Heart right ventricle (tissue), 16 donors: ENCODE measurements around the gene ZNF366. TPM values are rescaled to one million over a fixed set of nuclear protein-coding genes. Genes with fewer than 3 reads are reported as not detected.

ENCODE experiments used
- ATAC-seq, 8 donors: fragments of 200-7000 bp; cut with Tn5 transposase; one replicate each; pipeline ENCODE4 v1.9.1; 2020; ENCODE audit warnings: mild to moderate bottlenecking in 8 of 8, moderate library complexity in 8 of 8, moderate number of reproducible peaks in 1 of 8
- DNase-seq, 2 donors: peaks; one replicate each; pipeline ENCODE4 v3.0.0-alpha.2; 2020
- H3K27ac ChIP-seq, 10 donors: fragments of 200-600 bp; sonication (generic) in 2 of 10; one replicate each; pipeline versions ENCODE4 v1.5.0 to v1.8.0; 2020 to 2022; ENCODE audit warnings: mild to moderate bottlenecking in 3 of 10
- H3K27me3 ChIP-seq, 7 donors: fragments of 200-600 bp; one replicate each; pipeline ENCODE4 v1.8.0; 2021 to 2022; ENCODE audit warnings: mild to moderate bottlenecking in 2 of 7
- H3K36me3 ChIP-seq, 9 donors: fragments of 200-600 bp; sonication (generic) in 1 of 9; one replicate each; pipeline versions ENCODE4 v1.5.0 to v1.8.0; 2020 to 2022; ENCODE audit warnings: mild to moderate bottlenecking in 2 of 9
- H3K4me1 ChIP-seq, 9 donors: fragments of 200-600 bp; sonication (generic) in 1 of 9; one replicate each; pipeline versions ENCODE4 v1.5.0 to v1.8.0; 2020 to 2022; ENCODE audit warnings: mild to moderate bottlenecking in 4 of 9
- H3K4me3 ChIP-seq, 10 donors: fragments of 200-600 bp; sonication (generic) in 2 of 10; one replicate each; pipeline versions ENCODE4 v1.5.0 to v1.8.0; 2020 to 2022; ENCODE audit warnings: mild to moderate bottlenecking in 7 of 10, moderate library complexity in 2 of 10
- H3K9me3 ChIP-seq, 11 donors: fragments of 200-600 bp in 10 of 11; sonication (generic) in 2 of 11; one replicate each; pipeline versions ENCODE4 v1.5.0 to v1.8.0; 2013 to 2022; ENCODE audit warnings: mild to moderate bottlenecking in 2 of 11, control low read depth in 1 of 11, moderate library complexity in 1 of 11
- CTCF ChIP-seq, 9 donors: fragments of 200-600 bp; sonication (generic) in 2 of 9; IDR thresholded peaks; one replicate each; pipeline versions ENCODE4 v1.5.0 to v1.8.0; 2021 to 2022; ENCODE audit warnings: antibody characterized with exemption in 9 of 9, mild to moderate bottlenecking in 5 of 9, moderate library complexity in 1 of 9
- WGBS, 2 donors: extraction: QIAGEN DNeasy Blood & Tissue Kit; methylation state at CpG; one replicate each; pipeline ENCODE4 v1.1.7; 2013; ENCODE audit warnings: inconsistent platforms in 1 of 2; 5-methylcytosine and 5-hydroxymethylcytosine counted together
- intact Hi-C, 10 donors: fragments of 100-400 bp; cut with DNase I; formaldehyde crosslinking; loops; one replicate each; pipeline versions ENCODE4 v1.11.1 to v1.14.2; 2022
- polyA plus RNA-seq, 2 donors: library from polyadenylated mRNA; stranded (reverse); fragments of 200-250 nt; gene quantifications; one replicate each; pipeline ENCODE4 v1.2.3, GENCODE V29; 2013
- total RNA-seq, 10 donors: library from RNA; stranded (reverse); fragmentation: NEBNext Ultra II Directional in 3 of 10; extraction: Animal tissue kit (Norgen Biotek cat#: 25700) in 3 of 10; gene quantifications; one replicate each; pipeline versions ENCODE4 v1.2.1 to v1.2.4, GENCODE V29; 2021 to 2023
- donor health status: Arrhythmogenic right ventricular cardiomyopathy.
- donor health status: ischemic (EF 13 %, LVEDD 7.1; RV severe dilation, severe dysfunction).
- donor health status: healthy with polysubstance abuse.
- donor health status: DM: no; HTN: yes; CAD: no.
- donor health status: DM: no; HTN: no; CAD: no.
- donor health status: ischemic (EF 25% LVEDD 6.9; RV normal size, moderate dysfunction).
- donor health status: ischemic (EF 25% LVEDD 5.7; RV mildly dilated, moderate dysfunction).
- donor health status: healthy.
- donor health status: DM: yes; HTN: yes; CAD: no.
- donor health status: Ischemic cardiomyopathy.
- donor health status: ischemic (EF 35%, LVEDD 5.7; RV mildly dilated, moderate dysfunction).
- donor health status: nonischemic (EF 11% LVEDD 7.7; RV severe dilation, severe dysfunction).
- donor health status: DM: yes; HTN: yes; CAD: no.
- donor health status: PGD.
- donor health status: ischemic (EF 29% LVEDD 5.4; RV normal size, mild dysfunction).
- donor health status: nonischemic (EF 23%, LVEDD 6.1; RV moderate dilation, normal function).

Gene ZNF366
- total and polyA plus RNA-seq, 12 donors = 1.7 to 10.5 (median 5.2) TPM

GRCh38 chr5:72554897-72555296, 47.7 kb upstream of the ZNF366 start:
- no peak for TF ChIP-seq CTCF (IDR thresholded peaks at IDR 0.05)
- no peak overlapping the region for H3K27ac ChIP-seq
- H3K4me1 ChIP-seq = peaks cover 9 to 39% (median 19%) of the 10 kb centered on the region in 9 donors
- H3K36me3 ChIP-seq = no peaks in the 10 kb centered on the region
- no peaks in the 10 kb centered on the region for H3K27me3 ChIP-seq
- H3K9me3 ChIP-seq = no peaks in the 10 kb centered on the region
- 100% methylated on average over 1 of the region's 1 CpG for WGBS, 2 donors
- intact Hi-C loops = loop anchor here in 3 of 10 donors (5.0 to 10.0 kb wide), 3 partner anchors 262 to 472 kb away; partner anchors contain the start of gene TNPO1 (in 1 of the 3)
- DNase-seq (no peak), ATAC-seq (no peak)
- no peak overlapping the region for H3K4me3 ChIP-seq

- Histone ChIP-seq H3K4me3 (no peak overlapping the region), H3K27me3 (no peaks in the 10 kb centered on the region), H3K9me3 (peaks cover 0 to 14% (median 0%) of the 10 kb centered on the region in 11 donors), H3K4me1 (peaks cover 6 to 29% (median 16%) of the 10 kb centered on the region in 9 donors), H3K36me3 (no peaks in the 10 kb centered on the region), H3K27ac (peak overlapping the region in 3 of 10 donors; percentile 10 to 22 (median 14))
- intact Hi-C loops = loop anchor here in 2 of 10 donors (5.0 to 10.0 kb wide), 2 partner anchors 273 to 475 kb away; no protein-coding TSS in a partner anchor
- WGBS, 2 donors = 64 to 71% methylated on average over 5 of the region's 5 CpGs
- no peak for TF ChIP-seq CTCF (IDR thresholded peaks at IDR 0.05)
- DNase-seq = no peak
- no peak for ATAC-seq
Observed at GRCh38 chr5:72552041-72552557, 44.9 kb upstream of the ZNF366 start.

- no peaks in the 10 kb centered on the region for H3K27me3 ChIP-seq
- DNase-seq (no peak), ATAC-seq (no peak)
- intact Hi-C loops = loop anchor here in 2 of 10 donors (5.0 to 10.0 kb wide), 2 partner anchors 274 to 477 kb away; no protein-coding TSS in a partner anchor
- H3K4me3 ChIP-seq = no peak overlapping the region
- no peak overlapping the region for H3K27ac ChIP-seq
- H3K4me1 ChIP-seq = peaks cover 0 to 14% (median 2%) of the 10 kb centered on the region in 9 donors
- TF ChIP-seq CTCF (IDR thresholded peaks at IDR 0.05) = no peak
- no peaks in the 10 kb centered on the region for H3K36me3 ChIP-seq
- whole genome bisulfite sequencing, 2 donors = 97 to 98% methylated on average over 5 of the region's 5 CpGs
- peaks cover 0 to 26% (median 0%) of the 10 kb centered on the region in 11 donors for H3K9me3 ChIP-seq
Observed at GRCh38 chr5:72550595-72550994, 43.4 kb upstream of the ZNF366 start.

GRCh38 chr5:72543811-72544210, 36.6 kb upstream of the ZNF366 start:
- H3K4me1 ChIP-seq = no peaks in the 10 kb centered on the region
- H3K36me3 ChIP-seq = no peaks in the 10 kb centered on the region
- 53 to 54% methylated on average over 3 of the region's 3 CpGs for WGBS, 2 donors
- no peak for TF ChIP-seq CTCF (IDR thresholded peaks at IDR 0.05)
- H3K27me3 ChIP-seq = no peaks in the 10 kb centered on the region
- no peak overlapping the region for H3K4me3 ChIP-seq
- DNase-seq = no peak
- H3K27ac ChIP-seq = no peak overlapping the region
- ATAC-seq = no peak
- peaks cover 0 to 33% (median 0%) of the 10 kb centered on the region in 11 donors for H3K9me3 ChIP-seq
- intact Hi-C loops = no loop called here
